HG03097 (cell line): Measurements from ENCODE around the gene BRD9.

Experiments used
- ATAC-seq: cut with Tn5 transposase; IDR thresholded peaks from one replicate; pipeline ENCODE4 v1.9.1; 2021; ENCODE audit not compliant: unreplicated experiment, low FRiP score

BRD9 gene

DNA sequence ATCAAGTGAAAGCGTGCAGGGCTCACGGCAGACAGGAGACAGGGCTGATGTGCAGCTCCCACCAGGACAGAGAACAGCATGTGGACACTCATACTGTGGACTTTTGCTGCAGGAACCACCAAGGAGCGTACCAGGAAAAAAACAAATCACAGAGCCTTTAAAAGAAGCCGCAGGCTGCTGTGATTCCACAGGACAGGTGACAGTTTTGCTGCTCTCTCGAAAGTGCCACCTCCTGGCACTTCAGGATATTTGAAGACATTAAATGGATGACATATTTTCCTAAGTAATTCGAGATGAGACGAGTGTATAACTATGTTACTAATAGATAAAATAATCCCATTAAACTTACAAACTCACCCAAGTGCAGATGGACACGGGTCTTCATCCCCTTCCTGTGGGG, 71.1 kb downstream of the BRD9 start:
- no peak for ATAC-seq

DNA sequence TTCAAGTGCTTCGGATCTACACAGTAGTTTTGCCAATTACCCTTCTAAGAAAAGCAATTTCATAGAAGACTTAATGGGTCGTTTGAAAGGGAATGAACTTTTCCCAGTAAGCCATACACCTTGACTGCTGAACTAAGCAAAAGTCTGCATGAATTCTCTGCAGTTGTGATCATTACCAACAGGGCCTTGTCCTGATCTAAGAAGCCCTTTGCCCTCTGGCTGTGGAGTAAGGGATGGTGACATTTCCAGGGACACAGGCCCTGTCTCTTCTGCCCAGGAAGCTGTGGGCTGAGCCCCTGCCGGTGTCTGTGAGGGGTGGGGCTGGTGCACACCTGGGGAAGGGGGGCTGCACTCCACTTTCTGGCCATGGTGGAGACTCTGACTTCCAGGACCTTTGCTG, 72.4 kb downstream of the BRD9 start:
- no peak for ATAC-seq

DNA sequence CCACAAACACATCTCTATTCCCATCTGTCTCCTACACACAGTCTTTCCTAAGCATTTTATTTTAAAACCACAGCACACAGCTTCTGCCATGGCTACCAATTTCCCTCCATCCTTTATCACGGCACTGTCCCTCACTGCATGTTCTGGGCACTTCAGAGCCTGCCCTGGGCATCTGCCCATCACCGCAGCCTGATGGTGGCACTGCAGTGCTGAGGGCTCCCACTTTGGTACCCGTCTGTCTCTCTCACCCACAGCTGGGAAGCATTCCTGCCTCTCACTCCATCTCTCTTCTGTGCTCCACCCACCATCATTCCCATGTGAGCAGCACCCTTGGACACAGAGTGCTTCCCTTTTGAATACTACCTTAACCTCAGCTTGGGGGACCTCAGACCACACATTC, 73.5 kb downstream of the BRD9 start:
- ATAC-seq: no peak

DNA sequence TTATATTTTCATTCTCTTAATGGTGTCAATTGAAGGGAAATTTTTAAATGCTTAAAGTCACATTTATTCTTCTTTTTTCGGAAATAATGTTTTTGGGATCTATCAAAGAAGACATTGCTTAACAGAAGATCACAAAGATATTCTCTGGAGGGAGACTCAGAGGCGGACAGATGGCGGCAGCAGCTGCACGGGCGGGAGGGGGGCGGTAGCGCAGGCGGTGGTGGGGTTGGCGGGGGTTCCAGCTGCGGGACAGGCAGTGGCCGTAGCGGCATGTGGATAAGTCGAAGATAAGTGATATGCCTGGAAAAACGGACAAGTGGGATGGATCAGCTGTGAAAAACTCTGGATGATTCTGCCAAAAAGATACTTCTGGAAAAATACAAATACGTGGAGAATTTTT, 76.4 kb downstream of the BRD9 start:
- ATAC-seq: no peak

DNA sequence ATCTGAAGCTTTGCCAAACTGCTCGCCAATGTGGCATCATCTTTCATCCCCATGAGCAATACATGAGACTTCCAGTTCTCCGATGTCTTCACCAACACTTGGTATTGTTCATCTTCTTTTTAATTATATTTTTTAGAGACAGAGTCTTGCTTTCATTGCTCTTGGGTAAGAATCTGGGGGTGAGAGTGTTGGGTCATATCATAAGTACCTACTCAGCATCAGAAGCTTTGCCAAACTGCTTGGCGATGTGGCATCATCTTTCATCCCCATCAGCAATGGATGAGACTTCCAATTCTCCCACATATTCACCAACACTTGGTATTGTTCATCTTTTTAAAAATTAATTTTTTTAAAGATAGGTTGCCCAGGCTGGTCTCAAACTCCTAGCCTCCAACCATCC, 77.2 kb downstream of the BRD9 start:
- ATAC-seq: no peak
